Activated CD4-positive, alpha-beta T cell treated with anti-CD3 and anti-CD28 coated beads, Interleukin-2, amount 10 ng/mL, durations not matched to agents 7 days and 5 days (primary cell): Measurements from ENCODE around the gene LIPA. TPM values are rescaled to one million over a fixed set of nuclear protein-coding genes. Genes with fewer than 3 reads are reported as not detected.
"Not testable (repeated sequence)": the region's sequence is repeated elsewhere in the genome, so short reads cannot be mapped to it uniquely, and the experiment has no call there.

Source experiments
- CTCF ChIA-PET: fragments of 350-600 bp; sonication (Branson Sonifier 250); formaldehyde crosslinking; loops from one replicate; lab custom pipeline; 2021; ENCODE audit warnings: antibody characterized with exemption; lab: Charles Lee
- POLR2A ChIA-PET: fragments of 350-600 bp; sonication (Branson Sonifier 250); formaldehyde crosslinking; loops from one replicate; lab custom pipeline; 2021; ENCODE audit warnings: antibody characterized with exemption; lab: Charles Lee
- DNase-seq: peaks from one replicate; pipeline ENCODE4 v3.0.0-alpha.2; 2020
- H3K27ac Mint-ChIP-seq: one replicate; pipeline ENCODE4 v1.8.0; 2021; ENCODE audit warnings: mild to moderate bottlenecking, moderate library complexity, mixed read lengths
- H3K27me3 Mint-ChIP-seq: one replicate; pipeline ENCODE4 v1.8.0; 2021; ENCODE audit warnings: mixed read lengths
- H3K36me3 Mint-ChIP-seq: one replicate; pipeline ENCODE4 v1.8.0; 2021; ENCODE audit warnings: low read depth, mixed read lengths
- H3K4me1 Mint-ChIP-seq: one replicate; pipeline ENCODE4 v1.8.0; 2021; ENCODE audit warnings: mixed read lengths
- H3K4me3 Mint-ChIP-seq: one replicate; pipeline ENCODE4 v1.8.0; 2021; ENCODE audit warnings: mild to moderate bottlenecking, moderate library complexity, mixed read lengths
- H3K9me3 Mint-ChIP-seq: one replicate; pipeline ENCODE4 v1.8.0; 2021; ENCODE audit warnings: mixed read lengths
- total RNA-seq, 2 experiments: library from RNA; stranded (reverse); gene quantifications; one replicate each; pipeline ENCODE4 v1.2.3, GENCODE V29; 2021

LIPA gene
- total RNA-seq, 2 experiments from 2014 or later = 32.6 to 34.3 TPM

- no peak for DNase-seq
- POLR2A ChIA-PET = no interaction called here
- H3K9me3 Mint-ChIP-seq = peaks cover 5% of the 10 kb centered on the region
- no peak overlapping the region for H3K27ac Mint-ChIP-seq
- H3K4me1 Mint-ChIP-seq = peaks cover 6% of the 10 kb centered on the region
- peaks cover 14% of the 10 kb centered on the region for H3K27me3 Mint-ChIP-seq
- no peaks in the 10 kb centered on the region for H3K36me3 Mint-ChIP-seq
- CTCF ChIA-PET = interaction anchor here (1.3 kb wide), 1 partner anchor 17 kb away, joined by 3 read pairs; no protein-coding TSS in a partner anchor
- no peak overlapping the region for H3K4me3 Mint-ChIP-seq
These were observed 12.0 kb upstream of the LIPA start for GRCh38 chr10:89263531-89263930.

GRCh38 chr10:89263091-89263490 is 11.5 kb upstream of the LIPA start:
- Mint-ChIP-seq H3K36me3 (no peaks in the 10 kb centered on the region), H3K9me3 (peaks cover 5% of the 10 kb centered on the region), H3K4me1 (peaks cover 6% of the 10 kb centered on the region), H3K27ac (no peak overlapping the region), H3K4me3 (no peak overlapping the region), H3K27me3 (peaks cover 15% of the 10 kb centered on the region)
- ChIA-PET CTCF (interaction anchor here (1.3 kb wide), 1 partner anchor 16 kb away, joined by 3 read pairs; no protein-coding TSS in a partner anchor), POLR2A (no interaction called here)
- no peak for DNase-seq

- Mint-ChIP-seq H3K27ac (no peak overlapping the region), H3K36me3 (no peaks in the 10 kb centered on the region), H3K9me3 (peaks cover 5% of the 10 kb centered on the region), H3K4me3 (no peak overlapping the region), H3K27me3 (peaks cover 18% of the 10 kb centered on the region), H3K4me1 (peaks cover 6% of the 10 kb centered on the region)
- ChIA-PET POLR2A (no interaction called here), CTCF (interaction anchor here (0.6 to 0.8 kb wide), 3 partner anchors 11 to 1491 kb away, joined by 3 read pairs; partner anchors contain the start of gene LIPA)
- DNase-seq = no peak
These were observed 10.8 kb upstream of the LIPA start for GRCh38 chr10:89262086-89263051.

- H3K36me3 Mint-ChIP-seq = peaks cover 10% of the 10 kb centered on the region
- ChIA-PET CTCF (no interaction called here), POLR2A (no interaction called here)
- H3K4me1 Mint-ChIP-seq = peaks cover 9% of the 10 kb centered on the region
- H3K4me3 Mint-ChIP-seq = no peak overlapping the region
- DNase-seq = no peak
- H3K27ac Mint-ChIP-seq = no peak overlapping the region
- peaks cover 16% of the 10 kb centered on the region for H3K27me3 Mint-ChIP-seq
- H3K9me3 Mint-ChIP-seq = peaks cover 11% of the 10 kb centered on the region
These were observed 7.3 kb upstream of the LIPA start for GRCh38 chr10:89258881-89259280.

GRCh38 chr10:89257581-89257980 is 6.0 kb upstream of the LIPA start:
- ChIA-PET CTCF (no interaction called here), POLR2A (no interaction called here)
- no peak overlapping the region for H3K4me3 Mint-ChIP-seq
- H3K9me3 Mint-ChIP-seq = peaks cover 21% of the 10 kb centered on the region
- peaks cover 9% of the 10 kb centered on the region for H3K4me1 Mint-ChIP-seq
- peaks cover 16% of the 10 kb centered on the region for H3K27me3 Mint-ChIP-seq
- peaks cover 17% of the 10 kb centered on the region for H3K36me3 Mint-ChIP-seq
- H3K27ac Mint-ChIP-seq = no peak overlapping the region
- DNase-seq = no peak

GRCh38 chr10:89256962-89257361 is 5.4 kb upstream of the LIPA start:
- Mint-ChIP-seq H3K36me3 (peaks cover 17% of the 10 kb centered on the region), H3K27me3 (peaks cover 16% of the 10 kb centered on the region), H3K27ac (no peak overlapping the region), H3K9me3 (peaks cover 21% of the 10 kb centered on the region), H3K4me3 (no peak overlapping the region), H3K4me1 (peaks cover 11% of the 10 kb centered on the region)
- ChIA-PET CTCF (interaction anchor here (1.2 kb wide), 1 partner anchor 16 kb away, joined by 4 read pairs; no protein-coding TSS in a partner anchor), POLR2A (no interaction called here)
- DNase-seq = no peak

GRCh38 chr10:89256340-89256739 is 4.8 kb upstream of the LIPA start:
- no peak overlapping the region for H3K4me3 Mint-ChIP-seq
- no peak for DNase-seq
- peaks cover 11% of the 10 kb centered on the region for H3K4me1 Mint-ChIP-seq
- no peak overlapping the region for H3K27ac Mint-ChIP-seq
- H3K36me3 Mint-ChIP-seq = peaks cover 17% of the 10 kb centered on the region
- ChIA-PET POLR2A (no interaction called here), CTCF (interaction anchor here (0.6 to 1.2 kb wide), 4 partner anchors 10 to 308 kb away, joined by 3 to 4 read pairs (median 3); no protein-coding TSS in a partner anchor)
- peaks cover 21% of the 10 kb centered on the region for H3K9me3 Mint-ChIP-seq
- peaks cover 16% of the 10 kb centered on the region for H3K27me3 Mint-ChIP-seq

- no peak overlapping the region for H3K27ac Mint-ChIP-seq
These were observed 4.2 kb upstream of the LIPA start for GRCh38 chr10:89255793-89256192.

GRCh38 chr10:89255091-89255579 is 3.6 kb upstream of the LIPA start:
- CTCF ChIA-PET = interaction anchor here (0.9 to 1.1 kb wide), 2 partner anchors 9 to 310 kb away, joined by 3 read pairs; no protein-coding TSS in a partner anchor
- H3K27ac Mint-ChIP-seq, H3K4me3 Mint-ChIP-seq, DNase-seq, POLR2A ChIA-PET: not testable (repeated sequence)
- Mint-ChIP-seq H3K36me3 (peaks cover 17% of the 10 kb centered on the region), H3K27me3 (peaks cover 16% of the 10 kb centered on the region), H3K9me3 (peaks cover 21% of the 10 kb centered on the region), H3K4me1 (peaks cover 16% of the 10 kb centered on the region)

More at GRCh38 chr10:89255793-89256192, 4.2 kb upstream of the LIPA start:
- H3K9me3 Mint-ChIP-seq = peaks cover 21% of the 10 kb centered on the region
- peaks cover 16% of the 10 kb centered on the region for H3K27me3 Mint-ChIP-seq
- ChIA-PET CTCF (interaction anchor here (0.6 to 1.2 kb wide), 4 partner anchors 9 to 309 kb away, joined by 3 to 4 read pairs (median 3); no protein-coding TSS in a partner anchor), POLR2A (no interaction called here)
- H3K4me3 Mint-ChIP-seq = no peak overlapping the region
- no peak for DNase-seq
- peaks cover 15% of the 10 kb centered on the region for H3K4me1 Mint-ChIP-seq
- H3K36me3 Mint-ChIP-seq = peaks cover 17% of the 10 kb centered on the region

- H3K9me3 Mint-ChIP-seq = peaks cover 21% of the 10 kb centered on the region
- ChIA-PET POLR2A (no interaction called here), CTCF (interaction anchor here (1.0 to 1.4 kb wide), 4 partner anchors 10 to 311 kb away, joined by 3 to 7 read pairs (median 4); no protein-coding TSS in a partner anchor)
- H3K27me3 Mint-ChIP-seq = peaks cover 4% of the 10 kb centered on the region
- H3K36me3 Mint-ChIP-seq = peaks cover 19% of the 10 kb centered on the region
- H3K27ac Mint-ChIP-seq = peak overlapping the region; percentile 63
- no peak for DNase-seq
- no peak overlapping the region for H3K4me3 Mint-ChIP-seq
- peaks cover 27% of the 10 kb centered on the region for H3K4me1 Mint-ChIP-seq
These were observed 630 bp upstream of the LIPA start for GRCh38 chr10:89252225-89252585.

- no peak for DNase-seq
- H3K4me1 Mint-ChIP-seq = peaks cover 27% of the 10 kb centered on the region
- ChIA-PET CTCF (interaction anchor here (0.6 to 1.4 kb wide), 7 partner anchors 9 to 354 kb away, joined by 3 to 7 read pairs (median 4); no protein-coding TSS in a partner anchor), POLR2A (no interaction called here)
- H3K27ac Mint-ChIP-seq = peak overlapping the region; percentile 84
- H3K36me3 Mint-ChIP-seq = peaks cover 20% of the 10 kb centered on the region
- no peaks in the 10 kb centered on the region for H3K27me3 Mint-ChIP-seq
- peaks cover 21% of the 10 kb centered on the region for H3K9me3 Mint-ChIP-seq
- H3K4me3 Mint-ChIP-seq = peak overlapping the region; percentile 82
These were observed 638 bp downstream of the LIPA start for GRCh38 chr10:89250865-89251408.

GRCh38 chr10:89248990-89249389 is 2.6 kb downstream of the LIPA start:
- CTCF ChIA-PET = no interaction called here
- peak overlapping the region; percentile 28 for H3K27ac Mint-ChIP-seq
- no peaks in the 10 kb centered on the region for H3K27me3 Mint-ChIP-seq
- H3K9me3 Mint-ChIP-seq = peaks cover 11% of the 10 kb centered on the region
- H3K4me1 Mint-ChIP-seq = peaks cover 24% of the 10 kb centered on the region
- H3K36me3 Mint-ChIP-seq = peaks cover 14% of the 10 kb centered on the region
- no peak overlapping the region for H3K4me3 Mint-ChIP-seq
- DNase-seq = no peak
- POLR2A ChIA-PET = no interaction called here
